IPS-NIHi7 (cell line): ENCODE results near the gene ENAH.

Experiments
- DNase-seq: peaks from one replicate; pipeline ENCODE4 v3.0.0; 2012; ENCODE audit warnings: mixed read lengths; ENCODE audit errors: extremely low spot score

Gene ENAH

DNA sequence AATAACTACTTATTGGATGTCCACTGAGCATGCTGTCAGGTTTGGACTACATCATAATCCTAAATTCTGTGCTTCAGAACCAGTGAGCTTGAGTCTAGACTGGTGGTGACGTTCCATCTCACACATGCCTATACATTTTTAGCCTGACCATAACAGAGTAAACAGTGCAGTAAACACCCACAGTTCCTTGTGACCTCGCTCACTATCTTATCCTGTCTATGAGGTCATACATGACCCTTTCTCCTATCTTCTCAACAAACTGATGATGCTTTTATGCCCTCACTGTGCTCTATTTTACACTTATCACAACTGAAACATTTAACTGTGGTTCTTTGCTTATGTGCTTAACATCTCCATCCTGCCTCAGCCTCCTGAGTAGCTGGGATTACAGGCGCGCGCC lies 91.2 kb downstream of the ENAH start:
- DNase-seq, result no peak

DNA sequence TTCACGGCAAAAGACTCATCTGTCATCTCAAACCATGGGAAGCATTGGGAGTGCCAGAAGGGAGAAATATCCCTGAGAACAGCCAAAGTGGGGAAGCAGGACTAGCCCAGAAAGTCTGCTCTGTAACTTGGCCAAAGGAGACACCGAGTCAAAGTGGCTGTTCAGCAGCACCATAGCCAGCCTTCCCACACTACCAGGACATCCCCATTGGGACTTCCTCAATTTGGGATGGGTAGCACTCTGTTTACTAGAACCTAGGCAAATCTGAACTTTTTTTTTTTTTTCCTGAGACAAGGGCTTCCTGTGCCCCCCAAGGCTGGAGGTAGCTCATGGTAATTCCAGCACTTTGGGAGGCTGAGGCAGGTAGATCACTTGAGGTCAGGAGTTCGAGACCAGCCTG lies 93.0 kb downstream of the ENAH start:
- no peak for DNase-seq

DNA sequence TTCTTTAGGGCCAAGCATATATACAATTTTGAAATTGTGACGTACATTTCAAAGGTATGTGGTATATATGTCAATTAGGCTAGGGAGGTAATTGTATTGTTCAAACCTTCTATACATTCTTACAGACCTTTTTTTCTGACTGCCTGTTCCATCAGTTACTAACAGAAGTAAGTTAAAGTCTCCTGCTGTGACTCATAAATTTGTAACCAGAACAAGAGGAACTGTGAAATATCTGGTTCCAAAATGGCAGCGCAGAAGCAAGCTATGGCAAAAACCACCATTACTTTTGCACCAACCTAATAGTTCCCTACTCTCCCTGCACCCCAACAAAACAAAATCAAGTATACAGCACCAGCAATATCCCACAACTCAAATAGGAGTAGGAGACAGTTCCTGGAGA lies 93.6 kb downstream of the ENAH start:
- no peak for DNase-seq

DNA sequence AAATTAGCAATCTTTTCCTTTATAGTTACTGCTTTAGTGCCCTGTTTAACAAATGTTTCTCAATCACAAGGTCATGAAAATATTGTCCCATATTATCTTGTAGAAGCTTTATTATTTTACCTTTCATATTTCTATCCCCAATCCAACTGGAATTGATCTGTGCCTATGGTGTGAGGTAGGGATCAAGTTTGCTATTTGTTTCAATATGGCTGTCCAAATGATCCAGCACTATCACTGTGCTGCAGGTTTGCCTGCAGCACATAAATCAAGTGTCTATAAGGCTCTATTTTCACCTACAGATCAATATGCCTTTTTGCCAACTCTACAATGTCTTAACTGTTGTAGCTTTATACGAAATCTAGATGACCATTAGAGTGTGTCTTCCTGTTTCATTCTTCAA lies 96.2 kb downstream of the ENAH start:
- no peak for DNase-seq

DNA sequence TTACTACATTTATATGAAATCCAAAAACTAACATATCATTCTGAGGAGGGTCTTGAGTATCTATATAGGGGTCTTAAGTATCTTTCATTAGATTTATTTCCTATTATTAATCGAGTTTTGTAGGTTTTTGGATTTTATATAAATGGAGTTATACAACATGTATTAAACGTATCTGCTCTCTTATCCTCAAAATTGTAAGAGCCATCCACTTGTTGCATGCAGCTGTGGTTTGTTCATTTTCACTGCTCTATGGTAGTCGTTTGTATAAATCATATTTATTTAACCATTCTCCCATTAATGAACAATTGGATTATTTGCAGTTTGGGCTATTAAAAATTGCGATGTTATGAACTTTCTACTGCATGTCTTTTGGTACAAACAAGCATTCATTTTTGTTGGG lies 97.1 kb downstream of the ENAH start:
- DNase-seq, result no peak

DNA sequence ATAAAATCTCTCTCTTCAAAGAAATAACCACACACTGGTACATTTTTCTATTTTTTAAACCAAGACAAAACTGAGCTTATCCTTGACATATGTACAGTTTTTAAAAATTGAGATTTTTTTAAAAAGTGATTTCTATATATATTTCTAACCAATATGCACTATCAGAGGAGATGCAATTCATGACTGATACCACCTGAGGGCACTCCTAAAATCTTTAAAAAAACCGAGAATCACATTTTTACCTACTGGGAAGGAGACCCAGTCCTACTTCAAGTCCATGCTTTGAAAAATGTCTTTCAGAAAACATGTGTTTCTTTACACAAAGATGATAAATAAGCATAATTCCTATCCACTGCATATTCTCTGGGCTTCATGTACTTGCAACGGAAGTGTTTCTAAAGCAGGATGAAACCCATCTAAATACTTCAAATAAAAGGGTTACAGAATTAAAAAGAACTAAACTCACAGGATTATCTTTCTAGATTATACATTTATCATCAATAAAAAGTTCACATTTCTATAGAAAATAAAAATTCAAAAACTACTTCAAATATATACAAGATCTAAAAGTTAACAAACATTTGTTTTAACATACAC lies 98.6 kb downstream of the ENAH start:
- peak; percentile 21 for DNase-seq

DNA sequence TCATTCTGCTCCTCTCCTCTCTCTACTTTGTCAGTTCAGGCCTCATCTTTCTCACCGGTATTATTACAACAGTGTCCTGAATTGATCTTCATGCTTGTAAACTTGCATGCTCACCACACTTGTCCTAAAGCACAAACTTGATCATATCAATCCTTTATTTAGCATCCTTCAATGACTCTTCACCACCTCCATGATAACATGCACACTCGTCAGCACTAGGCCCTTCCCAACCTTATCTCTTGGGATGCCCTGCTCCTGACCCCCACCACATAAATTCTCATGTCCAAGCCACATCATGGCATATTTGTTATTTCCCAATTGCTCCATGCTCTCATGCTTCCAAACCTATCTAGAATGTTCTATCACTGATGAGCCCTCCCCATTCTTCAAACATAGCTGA lies 103.1 kb downstream of the ENAH start:
- no peak for DNase-seq

DNA sequence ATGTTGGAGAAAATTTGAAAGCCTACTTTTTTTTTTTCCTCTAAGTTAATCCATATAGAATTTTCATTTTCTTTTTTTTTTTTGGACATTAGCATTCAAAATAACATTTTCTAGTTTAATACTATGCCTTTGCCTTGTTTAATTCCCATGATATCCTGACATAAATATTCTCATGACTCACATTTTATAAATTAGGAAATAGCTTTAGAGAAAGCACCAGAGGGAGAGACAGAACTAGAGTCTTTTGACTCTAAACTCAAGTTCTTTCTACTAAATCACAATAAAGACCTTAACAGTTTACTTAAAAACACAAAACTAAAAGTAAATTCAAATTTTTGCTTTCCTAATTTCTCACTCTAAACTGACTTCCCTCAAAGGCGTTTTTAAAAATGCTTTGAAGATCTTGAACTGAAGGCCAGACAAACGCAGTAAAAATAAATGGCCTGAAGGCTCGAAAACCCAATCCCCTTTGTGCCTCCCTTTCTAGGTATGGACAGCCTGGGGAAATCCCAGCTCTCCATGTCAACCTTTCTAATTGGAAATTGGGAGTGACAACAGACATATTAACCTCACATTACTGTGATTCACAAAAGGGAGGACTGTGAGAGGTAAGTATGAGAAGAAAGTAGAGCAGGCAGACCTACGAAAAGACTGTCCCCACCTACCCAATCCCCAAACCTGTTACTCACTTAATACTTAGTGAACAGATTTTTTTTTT lies 104.6 kb downstream of the ENAH start:
- DNase-seq, result no peak

DNA sequence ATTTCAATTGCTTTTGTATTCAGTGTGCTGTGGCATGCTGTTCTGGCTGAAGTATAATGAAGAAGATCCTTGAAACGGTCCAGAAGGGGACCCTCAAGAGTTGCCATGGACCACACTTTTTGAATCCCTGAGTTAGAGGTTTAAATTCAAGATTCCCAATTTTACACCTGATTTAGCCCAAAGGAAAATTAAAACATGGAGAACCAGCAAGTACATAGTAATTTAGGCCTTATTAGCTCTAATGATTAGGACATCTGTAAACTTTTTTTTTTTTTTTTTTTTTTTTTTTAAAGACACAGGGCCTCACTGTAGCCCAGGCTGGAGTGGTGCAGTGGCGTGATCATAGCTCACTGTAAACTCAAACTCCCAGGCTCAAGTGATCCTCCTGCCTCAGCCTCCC lies 107.3 kb downstream of the ENAH start:
- DNase-seq, result no peak

DNA sequence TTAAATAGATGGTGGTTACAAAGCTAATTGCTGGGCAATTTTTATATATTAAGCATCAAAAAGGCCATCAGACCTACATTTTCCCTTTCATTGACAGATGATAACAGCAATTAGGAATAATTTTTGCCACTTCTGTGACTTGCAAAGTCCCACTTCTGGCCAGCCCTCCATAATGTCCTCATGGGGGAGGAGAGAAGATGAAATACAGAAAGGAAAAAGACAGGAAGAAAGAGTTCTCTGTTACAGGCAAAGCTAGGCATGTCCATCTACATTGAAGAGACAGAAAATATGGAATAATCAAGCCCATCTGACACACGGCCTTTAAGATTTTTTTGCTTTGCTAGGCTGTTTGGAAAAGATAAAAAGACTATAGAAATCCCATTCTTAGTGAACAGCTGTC lies 108.0 kb downstream of the ENAH start:
- no peak for DNase-seq

DNA sequence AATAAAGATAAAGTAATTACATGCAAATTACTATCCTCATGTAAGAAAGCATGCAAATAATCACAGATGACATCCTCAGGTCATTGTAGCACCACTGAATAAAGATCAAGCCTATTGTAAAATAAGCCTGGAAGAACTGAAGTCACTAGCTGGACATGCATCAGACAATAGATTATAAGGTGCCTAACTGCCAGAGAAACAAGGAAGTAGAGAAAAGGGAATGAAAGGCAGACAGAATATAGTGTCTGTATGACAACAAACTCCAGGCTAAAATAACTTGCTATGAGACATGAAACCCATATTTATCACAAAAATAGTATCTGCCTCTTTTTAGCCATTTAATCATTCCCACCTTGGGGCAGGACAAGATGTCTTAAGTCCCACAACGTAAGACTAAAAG lies 108.7 kb downstream of the ENAH start:
- DNase-seq, result no peak

DNA sequence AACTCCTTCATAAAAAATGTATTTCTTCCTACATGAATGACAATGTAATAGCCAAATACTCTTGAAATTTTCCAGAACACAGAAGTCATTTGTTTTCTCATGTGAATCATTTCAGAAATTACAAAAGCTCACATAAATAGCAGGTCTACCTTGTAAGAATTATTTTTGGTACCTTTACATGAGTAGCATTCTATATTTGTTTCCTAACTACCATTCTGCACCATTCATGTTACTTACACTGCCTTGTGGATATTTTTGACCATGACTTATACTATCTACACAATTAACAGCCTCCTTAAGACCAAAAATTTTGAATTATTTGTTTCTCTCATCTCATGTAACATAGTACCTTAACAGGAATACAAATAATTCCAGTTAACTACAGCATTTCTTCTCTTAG lies 109.6 kb downstream of the ENAH start:
- no peak for DNase-seq

DNA sequence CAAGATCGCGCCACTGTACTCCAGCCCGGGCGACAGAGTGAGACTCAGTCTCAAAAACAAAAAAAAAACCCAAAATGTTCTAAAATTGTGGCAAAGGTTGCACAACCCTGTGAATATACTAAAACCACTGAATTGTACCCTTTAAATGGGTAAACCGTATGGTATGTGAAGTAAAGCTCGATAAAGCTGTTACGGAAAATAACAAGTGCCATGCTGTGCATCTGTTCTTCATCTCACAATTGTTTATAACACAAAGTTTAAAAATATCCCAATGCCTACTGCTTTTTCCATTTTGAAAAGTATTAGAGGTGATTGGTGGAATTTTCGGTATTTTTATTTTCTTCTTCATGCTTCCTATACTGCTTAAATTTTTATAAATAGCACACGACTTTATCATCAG lies 111.5 kb downstream of the ENAH start:
- DNase-seq, result no peak

DNA sequence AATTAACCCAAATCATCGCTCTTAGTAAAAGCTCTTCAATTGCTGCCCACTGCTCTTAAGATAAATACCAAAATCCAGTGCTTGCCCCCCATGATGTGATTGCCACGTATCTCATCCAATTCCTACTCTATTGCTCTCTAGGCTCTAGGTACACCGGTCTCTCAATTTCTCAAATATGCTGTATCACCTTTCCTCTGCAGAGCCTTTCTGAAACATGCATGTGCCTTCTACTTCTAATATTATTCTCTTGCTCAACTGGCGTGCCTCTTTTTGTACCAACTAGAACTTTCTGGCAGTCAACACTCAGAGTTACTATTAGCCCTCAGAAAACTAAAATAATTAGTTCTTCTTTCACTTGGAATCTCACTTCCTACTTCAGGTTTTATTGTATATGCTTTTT lies 113.3 kb downstream of the ENAH start:
- DNase-seq, result no peak

DNA sequence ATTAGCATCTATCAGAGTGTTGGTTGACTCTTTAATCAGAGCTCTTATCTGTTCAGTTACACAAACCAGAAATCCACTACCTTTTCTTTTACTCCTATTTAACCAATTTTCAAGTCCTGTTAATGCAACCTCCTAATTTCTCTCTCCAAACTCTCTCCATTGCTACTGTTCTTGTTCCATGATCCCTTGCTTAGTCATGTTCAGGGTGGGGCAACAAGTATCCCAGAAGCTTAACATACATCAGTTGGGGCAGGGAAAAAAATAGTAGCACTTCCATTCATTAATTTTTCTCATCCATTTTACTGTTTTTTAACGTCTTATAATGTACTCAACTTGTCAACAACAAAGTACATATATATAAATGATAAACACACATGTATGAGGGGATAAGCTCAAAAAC lies 113.9 kb downstream of the ENAH start:
- DNase-seq, result no peak

DNA sequence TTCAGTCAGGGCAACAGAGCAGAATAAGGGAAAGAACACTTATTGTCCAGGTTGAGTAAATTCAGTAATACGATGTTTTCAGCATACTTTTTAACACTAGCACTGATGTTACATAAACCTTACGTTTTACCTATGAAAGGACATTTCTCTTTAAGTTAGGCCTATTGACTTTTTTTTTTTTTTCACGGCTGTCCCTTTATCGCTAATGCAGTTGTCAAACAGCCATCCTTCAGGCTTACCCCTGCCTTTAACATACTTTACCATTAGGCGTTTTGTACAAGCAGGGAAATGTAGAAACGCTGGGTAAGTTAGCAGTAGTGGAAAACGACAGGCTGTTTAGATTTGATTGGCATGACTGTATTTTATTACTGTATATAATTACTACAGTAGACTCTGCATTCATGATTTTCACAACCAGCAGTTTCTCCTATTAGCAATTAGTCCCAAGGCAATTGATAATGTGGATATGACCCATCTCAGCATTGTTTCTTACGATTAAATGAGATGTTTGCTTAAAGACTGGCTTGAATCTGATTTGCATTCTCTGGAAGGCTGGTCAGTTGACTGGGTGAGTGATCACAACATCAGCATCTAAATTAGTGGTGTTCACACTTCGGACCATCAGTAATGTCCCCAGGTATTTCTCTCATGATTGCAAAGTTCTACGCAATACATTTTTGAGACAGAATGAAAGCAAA lies 115.2 kb downstream of the ENAH start:
- no peak for DNase-seq

DNA sequence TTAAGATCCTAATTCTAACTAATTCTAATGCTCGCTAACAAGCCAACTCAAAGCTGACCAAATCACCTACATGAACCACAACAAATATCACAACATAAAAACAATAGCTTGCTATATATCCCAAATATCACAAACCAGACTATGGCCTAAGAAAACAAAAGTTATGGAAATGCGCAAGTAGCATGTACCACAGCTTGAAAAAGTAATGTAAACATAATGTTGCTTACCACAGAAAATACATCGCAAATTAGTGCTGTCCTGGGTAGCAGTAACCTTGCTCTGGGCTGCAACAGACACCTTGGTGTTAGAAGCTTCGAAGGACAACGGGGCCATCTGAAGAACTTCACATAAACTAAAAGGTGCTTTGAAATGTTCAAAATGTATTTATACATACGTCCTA lies 117.6 kb downstream of the ENAH start:
- DNase-seq, result no peak

DNA sequence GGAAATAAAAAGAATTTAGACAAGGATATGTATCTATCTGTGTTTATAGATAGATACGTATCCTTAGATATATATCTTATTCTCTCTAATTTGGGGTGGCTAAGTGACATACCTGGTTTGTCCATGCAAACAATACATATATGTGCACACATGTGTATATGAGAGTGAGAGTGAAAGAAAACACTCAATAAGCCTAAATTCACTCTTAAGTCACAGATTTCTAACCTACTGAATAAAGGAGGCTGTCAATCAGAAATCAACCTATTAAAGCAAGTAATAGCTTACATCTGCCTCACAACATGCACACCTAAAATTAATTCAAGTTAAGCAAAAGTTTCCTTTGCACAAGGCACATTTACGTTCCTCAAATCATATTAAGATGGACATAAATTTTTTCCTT lies 118.2 kb downstream of the ENAH start:
- no peak for DNase-seq

DNA sequence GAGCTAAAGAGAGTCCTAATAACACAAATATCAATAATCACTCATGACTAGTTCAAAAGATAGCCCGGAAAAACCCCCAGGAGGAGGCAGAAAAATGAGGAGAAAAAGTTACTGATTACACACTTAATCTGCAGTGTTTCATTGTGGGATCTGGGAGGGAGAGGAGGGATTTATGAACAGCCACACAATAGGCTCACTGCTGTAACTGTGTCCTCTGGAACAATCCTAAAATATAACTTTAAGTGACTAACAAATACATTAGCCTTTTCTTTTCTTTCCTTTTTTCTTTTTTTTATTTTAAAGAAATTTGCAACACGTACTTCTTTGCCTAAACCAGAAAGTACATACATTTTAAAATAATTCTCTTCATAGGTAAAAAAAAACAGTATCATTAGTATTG lies 118.8 kb downstream of the ENAH start:
- no peak for DNase-seq

DNA sequence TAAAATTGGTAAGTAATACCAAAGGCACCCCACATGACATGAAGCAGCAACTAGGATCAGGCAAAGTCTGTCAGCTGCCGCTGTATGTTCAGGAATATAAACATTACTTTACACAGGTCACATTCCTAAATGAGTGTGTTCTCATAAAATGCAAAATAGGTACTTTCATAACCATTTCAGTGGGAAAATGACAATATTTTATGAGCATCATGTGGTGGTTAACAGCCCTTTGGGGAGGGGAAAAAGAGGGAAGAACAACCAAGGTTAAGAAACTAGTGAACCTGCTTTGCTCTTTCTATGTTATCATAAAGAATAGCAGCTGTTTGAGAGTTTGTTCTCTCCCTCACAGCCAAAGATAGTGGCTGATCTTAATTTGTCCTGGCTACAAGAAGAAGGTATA lies 119.7 kb downstream of the ENAH start:
- DNase-seq, result no peak

DNA sequence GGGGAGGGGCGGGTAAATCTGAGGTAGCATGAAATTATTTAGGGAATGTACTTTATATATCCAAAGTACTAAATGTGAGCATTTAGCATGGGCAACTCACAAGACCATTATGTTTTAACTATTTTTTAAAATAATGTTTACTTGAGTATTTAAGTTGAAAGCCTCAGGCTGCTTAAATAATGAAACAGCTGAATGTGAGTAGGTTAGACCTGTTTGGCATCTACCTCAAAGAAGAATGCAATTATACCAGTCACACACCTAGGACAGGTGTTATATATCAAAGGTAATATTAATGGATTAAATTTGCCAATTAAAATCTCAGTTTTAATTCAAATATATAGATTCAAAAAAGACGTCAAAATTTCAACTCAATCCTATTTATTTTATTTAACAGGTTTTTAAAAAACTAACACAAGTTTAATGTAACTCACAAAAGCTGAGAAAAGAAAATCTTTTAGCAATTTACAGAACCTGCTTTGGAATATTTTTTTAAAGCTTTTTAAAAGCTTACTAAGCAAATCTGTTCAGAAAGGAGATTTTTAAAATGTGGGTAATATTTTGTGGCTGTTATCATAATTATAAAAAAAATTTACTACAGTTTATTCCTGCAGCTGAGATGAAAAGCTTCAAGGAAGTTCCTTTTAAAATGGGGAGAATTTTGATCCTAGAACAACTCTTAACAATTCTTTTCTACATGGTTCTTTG lies 120.5 kb downstream of the ENAH start:
- DNase-seq, result no peak

DNA sequence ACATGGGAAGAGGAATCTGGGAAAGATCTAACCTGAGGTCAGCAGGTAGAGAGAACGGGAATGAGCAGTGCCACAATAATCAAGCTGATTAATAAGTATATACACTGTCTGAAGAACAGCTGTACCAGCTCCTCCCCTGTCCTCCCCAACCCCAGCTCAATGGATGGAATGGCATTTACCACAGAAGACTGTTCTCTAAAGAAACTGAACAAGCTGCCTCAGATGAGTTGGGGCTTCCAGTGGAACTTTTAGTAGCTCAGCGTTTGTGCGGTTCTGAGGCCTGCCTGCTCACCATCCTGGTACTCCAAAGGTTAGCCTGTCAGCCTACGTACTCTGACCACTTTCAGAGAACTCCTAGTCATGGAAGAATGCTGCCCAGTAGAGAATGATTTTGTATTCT lies 123.2 kb downstream of the ENAH start:
- no peak for DNase-seq

DNA sequence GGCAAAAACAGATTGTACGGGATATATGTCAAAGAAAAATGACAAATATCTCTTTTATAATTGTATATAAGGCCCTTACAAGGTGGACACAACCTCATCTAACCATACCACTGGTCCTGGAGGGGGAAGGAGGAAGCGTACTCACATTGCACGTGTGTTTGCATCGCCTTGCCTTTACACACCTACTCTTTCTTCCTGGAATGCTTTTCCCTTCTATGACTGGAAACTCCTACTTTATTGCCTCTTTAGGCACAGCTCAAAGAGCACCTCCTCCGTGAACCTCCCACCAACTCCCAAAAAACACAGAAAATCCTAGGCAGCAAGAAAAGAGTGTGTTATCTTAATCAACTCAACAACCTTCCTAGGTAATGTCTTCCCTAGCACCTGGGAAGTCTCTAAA lies 125.3 kb downstream of the ENAH start:
- DNase-seq, result no peak
